Measurements from ENCODE around the gene ASB3. TPM values are rescaled to one million over a fixed set of nuclear protein-coding genes. Genes with fewer than 3 reads are reported as not detected.

The ASB3 gene
- total RNA-seq, 4 donors from 2014 or later = 7.0 to 14.7 (median 8.6) TPM

- Histone ChIP-seq H3K4me3 (no peak overlapping the region), H3K4me1 (no peaks in the 10 kb centered on the region), H3K27ac (no peak overlapping the region), H3K27me3 (no peaks in the 10 kb centered on the region), H3K9me3 (no peaks in the 10 kb centered on the region), H3K36me3 (peaks cover 0 to 30% (median 0%) of the 10 kb centered on the region in 3 donors)
- TF ChIP-seq POLR2A (IDR thresholded peaks at IDR 0.05) (no peak), CTCF (IDR thresholded peaks at IDR 0.05) (no peak)
- DNase-seq = no peak
- WGBS, 2 donors = 100% methylated on average over 2 of the region's 2 CpGs
- intact Hi-C loops (cut with DNase I) = no loop called here
These were observed 85.5 kb downstream of the ASB3 start for GRCh38 chr2:53701221-53701620.

GRCh38 chr2:53697686-53698085, 89.1 kb downstream of the ASB3 start:
- H3K27ac ChIP-seq = no peak overlapping the region
- 83 to 85% methylated on average over 1 of the region's 1 CpG for WGBS, 2 donors

GRCh38 chr2:53697092-53697491, 89.7 kb downstream of the ASB3 start:
- Histone ChIP-seq H3K4me1 (no peaks in the 10 kb centered on the region), H3K36me3 (peaks cover 0 to 37% (median 0%) of the 10 kb centered on the region in 3 donors), H3K27me3 (no peaks in the 10 kb centered on the region), H3K9me3 (no peaks in the 10 kb centered on the region), H3K27ac (no peak overlapping the region), H3K4me3 (no peak overlapping the region)
- intact Hi-C loops (cut with DNase I) = no loop called here
- no peak for DNase-seq
- TF ChIP-seq POLR2A (IDR thresholded peaks at IDR 0.05) = no peak
- TF ChIP-seq CTCF (IDR thresholded peaks at IDR 0.05) = no peak
- 79 to 88% methylated on average over 4 of the region's 4 CpGs for WGBS, 2 donors

More at GRCh38 chr2:53697686-53698085, 89.1 kb downstream of the ASB3 start:
- TF ChIP-seq CTCF (IDR thresholded peaks at IDR 0.05) (no peak), POLR2A (IDR thresholded peaks at IDR 0.05) (no peak)
- H3K4me1 ChIP-seq = no peaks in the 10 kb centered on the region
- peaks cover 0 to 31% (median 0%) of the 10 kb centered on the region in 3 donors for H3K36me3 ChIP-seq
- H3K4me3 ChIP-seq = no peak overlapping the region
- no peak for DNase-seq
- intact Hi-C loops (cut with DNase I) = no loop called here
- no peaks in the 10 kb centered on the region for H3K9me3 ChIP-seq
- H3K27me3 ChIP-seq = no peaks in the 10 kb centered on the region

GRCh38 chr2:53695575-53695974, 91.2 kb downstream of the ASB3 start:
- H3K36me3 ChIP-seq = peaks cover 0 to 50% (median 0%) of the 10 kb centered on the region in 3 donors
- no peak for DNase-seq
- no peaks in the 10 kb centered on the region for H3K27me3 ChIP-seq
- H3K27ac ChIP-seq = no peak overlapping the region
- 89 to 91% methylated on average over 4 of the region's 4 CpGs for WGBS, 2 donors
- intact Hi-C loops (cut with DNase I) = no loop called here
- no peak overlapping the region for H3K4me3 ChIP-seq
- no peaks in the 10 kb centered on the region for H3K9me3 ChIP-seq
- TF ChIP-seq POLR2A (IDR thresholded peaks at IDR 0.05) (no peak), CTCF (IDR thresholded peaks at IDR 0.05) (no peak)
- no peaks in the 10 kb centered on the region for H3K4me1 ChIP-seq

GRCh38 chr2:53694096-53694771, 92.5 kb downstream of the ASB3 start:
- no peak overlapping the region for H3K4me3 ChIP-seq
- H3K4me1 ChIP-seq = no peaks in the 10 kb centered on the region
- no peaks in the 10 kb centered on the region for H3K9me3 ChIP-seq
- no peak overlapping the region for H3K27ac ChIP-seq
- no peaks in the 10 kb centered on the region for H3K27me3 ChIP-seq
- DNase-seq = no peak
- peaks cover 0 to 52% (median 0%) of the 10 kb centered on the region in 3 donors for H3K36me3 ChIP-seq
- WGBS, 2 donors = 92% methylated on average over 3 of the region's 3 CpGs
- intact Hi-C loops (cut with DNase I) = no loop called here
- TF ChIP-seq POLR2A (IDR thresholded peaks at IDR 0.05) (no peak), CTCF (IDR thresholded peaks at IDR 0.05) (no peak)
